Activated naive CD4-positive, alpha-beta T cell treated with anti-CD3 and anti-CD28 coated beads for 36 hours (primary cell): ENCODE results near the gene HIPK2. TPM values are rescaled to one million over a fixed set of nuclear protein-coding genes. Genes with fewer than 3 reads are reported as not detected.
A peak's percentile ranks its signal among the peaks of the same experiment; 100 is the strongest.

Source experiments
- CTCF ChIA-PET: fragments of 350-600 bp; sonication (Branson Sonifier 250); formaldehyde crosslinking; loops from one replicate; lab custom pipeline; 2021; ENCODE audit warnings: antibody characterized with exemption; lab: Charles Lee
- DNase-seq: peaks from one replicate; pipeline ENCODE4 v3.0.0-alpha.2; 2020
- H3K27ac Mint-ChIP-seq: one replicate; pipeline ENCODE4 v1.8.0; 2021; ENCODE audit warnings: mild to moderate bottlenecking, mixed read lengths
- H3K27me3 Mint-ChIP-seq: one replicate; pipeline ENCODE4 v1.8.0; 2021; ENCODE audit warnings: low read depth, mixed read lengths
- H3K36me3 Mint-ChIP-seq: one replicate; pipeline ENCODE4 v1.8.0; 2021; ENCODE audit warnings: low read depth, mixed read lengths
- H3K4me1 Mint-ChIP-seq: one replicate; pipeline ENCODE4 v1.8.0; 2021; ENCODE audit warnings: low read depth, mixed read lengths
- H3K4me3 Mint-ChIP-seq: one replicate; pipeline ENCODE4 v1.8.0; 2021; ENCODE audit warnings: mild to moderate bottlenecking, moderate library complexity, mixed read lengths
- H3K9me3 Mint-ChIP-seq: one replicate; pipeline ENCODE4 v1.8.0; 2021; ENCODE audit warnings: mixed read lengths
- intact Hi-C: fragments of 100-400 bp; cut with micrococcal nuclease; formaldehyde crosslinking; loops from one replicate; pipeline ENCODE4 v1.15.1; 2023
- total RNA-seq, 2 experiments: library from RNA; stranded (reverse); gene quantifications; one replicate each; pipeline ENCODE4 v1.2.3, GENCODE V29; 2021

HIPK2 gene
- total RNA-seq, 2 experiments from 2014 or later, result 16.8 to 17.3 TPM

GRCh38 chr7:139648391-139648861, 129.4 kb downstream of the HIPK2 start:
- intact Hi-C loops, result loop anchor here (5.0 kb wide), 2 partner anchors 584 to 654 kb away; no protein-coding TSS in a partner anchor
- H3K4me1 Mint-ChIP-seq, result peaks cover 56% of the 10 kb centered on the region
- DNase-seq, result no peak

DNA sequence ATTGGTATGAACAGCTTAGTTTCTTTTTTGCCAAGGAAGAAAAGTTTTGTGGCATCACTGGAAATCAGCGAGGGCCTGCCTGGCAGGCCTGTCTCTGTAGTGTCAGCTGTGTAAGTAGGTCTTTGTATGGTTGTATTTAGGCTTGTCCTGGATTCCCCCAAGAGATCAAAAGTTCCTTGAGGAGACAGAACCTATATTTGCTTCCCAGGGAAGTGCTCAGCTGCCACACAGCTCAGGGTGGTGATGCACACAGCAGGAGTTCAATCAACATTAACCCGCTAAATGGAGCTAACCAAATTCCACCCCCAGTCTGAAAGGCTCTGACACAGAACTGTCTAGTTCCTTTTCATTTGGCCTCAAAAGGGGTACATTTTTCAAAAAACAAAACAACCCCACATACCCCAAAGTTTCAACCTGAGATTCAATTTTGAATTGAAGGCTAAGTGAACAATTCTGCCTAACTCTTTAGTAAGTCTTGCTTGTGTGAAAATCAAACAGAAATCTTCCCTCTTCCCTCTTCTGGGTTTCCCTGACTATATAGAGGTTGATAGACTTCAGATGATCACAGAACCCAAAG, 129.9 kb downstream of the HIPK2 start:
- CTCF ChIA-PET, result interaction anchor here (0.6 to 5.7 kb wide), 20 partner anchors 16 to 355 kb away, joined by 3 to 120 read pairs (median 8); no protein-coding TSS in a partner anchor
- no peaks in the 10 kb centered on the region for H3K9me3 Mint-ChIP-seq
- no peaks in the 10 kb centered on the region for H3K27me3 Mint-ChIP-seq
- DNase-seq, result no peak
- H3K36me3 Mint-ChIP-seq, result no peaks in the 10 kb centered on the region
- peak overlapping the region; percentile 34 for H3K27ac Mint-ChIP-seq
- peak overlapping the region; percentile 42 for H3K4me3 Mint-ChIP-seq
- peaks cover 58% of the 10 kb centered on the region for H3K4me1 Mint-ChIP-seq
- intact Hi-C loops, result loop anchor here (1.0 to 5.0 kb wide), 8 partner anchors 45 to 679 kb away; no protein-coding TSS in a partner anchor

More at GRCh38 chr7:139648391-139648861, 129.4 kb downstream of the HIPK2 start:
- Mint-ChIP-seq H3K36me3 (no peaks in the 10 kb centered on the region), H3K27me3 (no peaks in the 10 kb centered on the region), H3K27ac (peak overlapping the region; percentile 34), H3K4me3 (peak overlapping the region; percentile 42), H3K9me3 (no peaks in the 10 kb centered on the region)
- CTCF ChIA-PET, result interaction anchor here (0.8 to 5.7 kb wide), 9 partner anchors 11 to 354 kb away, joined by 3 to 120 read pairs (median 14); no protein-coding TSS in a partner anchor

DNA sequence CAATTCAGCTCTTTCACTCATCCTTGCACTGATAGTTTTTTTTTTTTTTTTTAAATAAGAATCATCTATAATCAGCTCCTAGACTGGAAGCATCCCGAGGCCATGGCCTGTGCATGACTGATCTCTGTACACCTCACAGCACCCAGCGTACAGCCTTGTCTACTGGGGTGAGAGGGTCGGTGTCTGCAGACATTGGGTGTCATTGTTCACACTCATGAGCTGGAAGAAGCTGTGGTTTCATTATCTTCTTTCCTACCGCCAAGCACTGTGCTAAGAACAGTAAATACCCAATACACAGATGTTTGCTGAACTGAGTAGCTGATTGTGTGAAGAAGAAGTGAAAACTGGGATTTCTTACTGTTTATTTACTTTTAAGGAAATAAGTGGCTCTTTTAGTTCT, 130.7 kb downstream of the HIPK2 start:
- Mint-ChIP-seq H3K4me1 (peaks cover 66% of the 10 kb centered on the region), H3K27ac (no peak overlapping the region), H3K4me3 (no peak overlapping the region), H3K36me3 (no peaks in the 10 kb centered on the region), H3K9me3 (no peaks in the 10 kb centered on the region), H3K27me3 (no peaks in the 10 kb centered on the region)
- intact Hi-C loops, result loop anchor here (1.0 to 5.0 kb wide), 8 partner anchors 44 to 680 kb away; no protein-coding TSS in a partner anchor
- DNase-seq, result peak; percentile 48
- CTCF ChIA-PET, result interaction anchor here (0.6 to 5.7 kb wide), 35 partner anchors 10 to 575 kb away, joined by 3 to 120 read pairs (median 5); no protein-coding TSS in a partner anchor

- Mint-ChIP-seq H3K4me3 (no peak overlapping the region), H3K27me3 (no peaks in the 10 kb centered on the region), H3K9me3 (no peaks in the 10 kb centered on the region), H3K4me1 (peaks cover 69% of the 10 kb centered on the region), H3K27ac (no peak overlapping the region), H3K36me3 (no peaks in the 10 kb centered on the region)
- CTCF ChIA-PET, result interaction anchor here (0.6 to 5.7 kb wide), 42 partner anchors 10 to 659 kb away, joined by 3 to 120 read pairs (median 6); no protein-coding TSS in a partner anchor
- no peak for DNase-seq
- intact Hi-C loops, result loop anchor here (1.0 to 5.0 kb wide), 10 partner anchors 44 to 680 kb away; no protein-coding TSS in a partner anchor
These were observed 131.2 kb downstream of the HIPK2 start for GRCh38 chr7:139646566-139646965.

DNA sequence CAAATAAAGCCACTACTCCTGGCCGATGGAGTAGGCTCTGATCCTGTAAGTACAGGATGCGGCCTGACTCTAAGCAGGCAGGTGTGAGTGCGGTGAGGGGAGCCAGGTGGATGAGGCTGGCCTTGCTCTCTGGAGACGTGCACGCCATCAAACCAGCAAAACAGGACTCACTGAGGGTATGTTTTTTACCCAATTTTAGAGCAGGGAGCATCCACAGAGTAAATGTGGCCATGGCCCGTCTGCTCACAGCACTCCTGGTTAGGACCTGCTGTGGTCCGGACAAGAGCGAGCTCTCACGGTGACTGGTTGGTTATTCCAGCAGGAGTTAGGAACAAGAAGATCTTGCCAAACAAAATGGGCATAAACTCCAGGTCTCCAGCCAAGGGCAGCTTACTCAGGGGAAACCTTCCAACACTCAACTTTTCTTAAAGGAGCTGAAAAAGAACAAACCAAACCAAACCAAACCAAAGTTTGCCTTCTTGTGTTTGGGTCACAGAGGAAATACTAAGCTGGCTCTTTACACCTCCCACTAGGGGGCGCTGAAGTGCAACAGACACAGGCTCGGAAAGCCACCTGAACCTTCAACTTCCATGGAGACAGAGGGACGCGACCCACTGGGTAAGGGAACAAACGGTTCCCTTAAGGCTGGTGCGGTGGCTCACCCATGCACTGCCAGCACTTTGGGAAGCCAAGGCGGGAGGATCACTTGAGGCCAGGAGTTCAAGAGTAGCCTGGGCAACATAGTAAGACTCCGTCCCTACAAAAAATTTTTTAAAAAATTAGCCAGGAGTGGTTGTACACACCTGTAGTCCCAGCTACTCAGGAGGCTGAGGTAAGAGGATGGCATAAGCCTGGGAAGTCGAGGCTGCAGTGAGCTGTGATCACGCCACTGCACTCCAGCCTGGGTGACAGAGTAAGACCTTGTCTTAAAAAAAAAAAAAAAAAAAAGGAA, 131.9 kb downstream of the HIPK2 start:
- no peaks in the 10 kb centered on the region for H3K27me3 Mint-ChIP-seq
- H3K4me1 Mint-ChIP-seq, result peaks cover 69% of the 10 kb centered on the region
- intact Hi-C loops, result loop anchor here (1.0 to 5.0 kb wide), 10 partner anchors 43 to 681 kb away; no protein-coding TSS in a partner anchor
- H3K36me3 Mint-ChIP-seq, result no peaks in the 10 kb centered on the region
- no peak overlapping the region for H3K4me3 Mint-ChIP-seq
- no peaks in the 10 kb centered on the region for H3K9me3 Mint-ChIP-seq
- DNase-seq, result peak; percentile 93
- no peak overlapping the region for H3K27ac Mint-ChIP-seq
- CTCF ChIA-PET, result interaction anchor here (0.6 to 5.7 kb wide), 51 partner anchors 9 to 659 kb away, joined by 3 to 120 read pairs (median 5); partner anchors contain the start of gene HIPK2

DNA sequence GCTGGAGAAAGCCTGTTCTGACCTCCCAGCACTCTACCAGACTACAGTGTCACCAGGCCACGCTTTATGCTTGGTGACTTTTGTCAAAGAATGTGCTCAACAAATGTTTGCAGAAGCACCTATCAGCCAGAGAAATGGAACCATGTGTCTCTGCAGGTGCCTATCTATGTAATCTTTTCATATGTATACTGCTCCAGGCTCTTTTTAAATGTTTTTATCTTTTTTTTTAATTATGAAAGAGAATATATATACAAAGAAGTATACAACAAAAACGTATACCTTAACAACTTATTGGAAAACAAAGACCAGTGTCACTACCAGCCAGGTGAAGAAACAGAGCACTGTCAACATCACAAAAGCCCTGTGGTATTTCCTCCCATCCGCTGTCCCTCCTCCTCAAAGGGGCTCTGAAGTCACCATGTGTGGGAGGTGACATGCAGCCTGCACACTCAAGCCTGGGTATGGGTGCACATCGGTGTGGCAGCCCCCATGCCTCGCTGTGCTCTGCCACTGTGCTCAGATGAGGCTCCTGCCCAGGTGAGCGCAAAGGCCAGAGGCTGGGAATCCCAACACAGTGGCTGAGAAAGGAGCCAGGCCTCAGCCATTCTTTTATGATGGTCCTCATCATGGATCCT, 133.7 kb downstream of the HIPK2 start:
- Mint-ChIP-seq H3K4me3 (no peak overlapping the region), H3K9me3 (no peaks in the 10 kb centered on the region), H3K27ac (no peak overlapping the region), H3K4me1 (peaks cover 71% of the 10 kb centered on the region), H3K27me3 (no peaks in the 10 kb centered on the region), H3K36me3 (no peaks in the 10 kb centered on the region)
- DNase-seq, result peak; percentile 47
- CTCF ChIA-PET, result interaction anchor here (0.9 to 5.7 kb wide), 6 partner anchors 7 to 359 kb away, joined by 4 to 120 read pairs (median 28); no protein-coding TSS in a partner anchor
- intact Hi-C loops, result no loop called here

- H3K4me1 Mint-ChIP-seq, result peaks cover 61% of the 10 kb centered on the region
- intact Hi-C loops, result no loop called here
- H3K4me3 Mint-ChIP-seq, result no peak overlapping the region
- CTCF ChIA-PET, result interaction anchor here (1.1 to 1.7 kb wide), 3 partner anchors 23 to 361 kb away, joined by 4 to 7 read pairs (median 4); no protein-coding TSS in a partner anchor
- no peaks in the 10 kb centered on the region for H3K27me3 Mint-ChIP-seq
- H3K36me3 Mint-ChIP-seq, result no peaks in the 10 kb centered on the region
- no peaks in the 10 kb centered on the region for H3K9me3 Mint-ChIP-seq
- no peak for DNase-seq
- H3K27ac Mint-ChIP-seq, result no peak overlapping the region
These were observed 135.5 kb downstream of the HIPK2 start for GRCh38 chr7:139642283-139642682.

DNA sequence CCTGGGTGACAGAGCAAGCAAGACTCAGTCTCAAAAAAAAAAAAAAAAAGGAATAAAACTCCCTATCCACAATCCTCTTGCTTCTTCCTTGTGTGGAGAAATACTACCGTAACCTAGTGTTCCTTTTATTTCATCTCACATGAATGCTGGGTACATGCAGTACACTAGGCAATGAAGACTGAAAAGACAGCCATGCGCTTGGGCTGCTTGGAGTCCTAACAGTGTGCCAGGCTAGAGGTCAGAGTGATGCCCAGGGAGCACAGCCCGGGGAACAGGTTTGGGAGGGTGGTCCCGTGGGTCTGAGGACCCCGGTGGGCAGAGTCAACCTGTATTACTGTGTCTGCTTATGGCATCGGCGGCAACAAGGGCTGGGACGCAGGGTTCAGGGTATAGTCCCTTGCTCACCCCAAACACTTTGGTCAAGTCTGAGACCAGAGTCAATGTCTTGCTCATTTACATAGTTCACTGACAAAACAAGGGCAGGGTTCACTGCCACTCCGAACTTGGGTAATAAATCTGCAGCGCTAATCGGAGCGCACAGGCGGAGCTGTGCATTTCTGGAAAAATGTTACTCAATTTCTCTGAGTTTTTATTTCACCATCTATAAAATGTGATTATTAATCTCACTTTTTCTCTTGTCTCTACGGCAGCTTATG, 136.3 kb downstream of the HIPK2 start:
- DNase-seq, result no peak
- Mint-ChIP-seq H3K9me3 (no peaks in the 10 kb centered on the region), H3K36me3 (no peaks in the 10 kb centered on the region), H3K4me1 (peaks cover 60% of the 10 kb centered on the region), H3K27ac (no peak overlapping the region), H3K4me3 (no peak overlapping the region), H3K27me3 (no peaks in the 10 kb centered on the region)
- CTCF ChIA-PET, result interaction anchor here (1.2 to 1.9 kb wide), 3 partner anchors 21 to 207 kb away, joined by 3 to 8 read pairs (median 3); no protein-coding TSS in a partner anchor
- intact Hi-C loops, result no loop called here

GRCh38 chr7:139640681-139641080, 137.1 kb downstream of the HIPK2 start:
- Mint-ChIP-seq H3K4me1 (peaks cover 63% of the 10 kb centered on the region), H3K4me3 (no peak overlapping the region), H3K9me3 (no peaks in the 10 kb centered on the region), H3K27ac (no peak overlapping the region), H3K27me3 (no peaks in the 10 kb centered on the region), H3K36me3 (no peaks in the 10 kb centered on the region)
- no peak for DNase-seq
- CTCF ChIA-PET, result interaction anchor here (0.7 to 1.9 kb wide), 6 partner anchors 20 to 362 kb away, joined by 3 to 8 read pairs (median 4); no protein-coding TSS in a partner anchor
- intact Hi-C loops, result no loop called here

DNA sequence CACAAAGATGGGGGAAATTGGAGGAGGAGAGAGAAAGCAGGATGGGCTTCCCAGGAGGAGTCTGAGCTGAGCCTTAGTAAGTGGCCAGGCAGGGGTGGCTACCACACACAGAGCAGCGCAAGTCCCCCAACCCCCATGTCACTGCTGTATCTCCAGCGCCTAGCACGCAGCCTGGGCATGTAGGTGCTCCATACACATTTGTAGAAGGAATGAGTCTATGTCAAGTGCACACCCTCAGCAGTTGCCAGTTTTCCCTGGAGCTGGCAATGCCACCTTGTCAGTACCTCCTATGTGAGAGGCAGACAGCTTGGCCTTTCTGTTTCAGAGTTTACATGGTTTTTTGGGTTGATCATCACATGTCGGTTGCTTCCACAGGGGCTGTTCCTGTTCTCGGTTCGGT, 138.2 kb downstream of the HIPK2 start:
- no peaks in the 10 kb centered on the region for H3K9me3 Mint-ChIP-seq
- H3K36me3 Mint-ChIP-seq, result no peaks in the 10 kb centered on the region
- H3K27ac Mint-ChIP-seq, result no peak overlapping the region
- H3K4me1 Mint-ChIP-seq, result peaks cover 64% of the 10 kb centered on the region
- no peak for DNase-seq
- H3K27me3 Mint-ChIP-seq, result no peaks in the 10 kb centered on the region
- intact Hi-C loops, result loop anchor here (5.0 kb wide), 1 partner anchor 838 kb away; the partner anchor contains the start of gene MKRN1
- no peak overlapping the region for H3K4me3 Mint-ChIP-seq
- CTCF ChIA-PET, result interaction anchor here (0.6 to 1.9 kb wide), 9 partner anchors 19 to 463 kb away, joined by 3 to 8 read pairs (median 4); no protein-coding TSS in a partner anchor
